Esophagus mucosa (tissue), 1 donor: Measurements from ENCODE around the gene WFDC6. TPM values are rescaled to one million over a fixed set of nuclear protein-coding genes. Genes with fewer than 3 reads are reported as not detected.
"Not testable (repeated sequence)": the region's sequence is repeated elsewhere in the genome, so short reads cannot be mapped to it uniquely, and the experiment has no call there.

Source experiments
- ATAC-seq: fragments of 200-7000 bp; cut with Tn5 transposase; one replicate; pipeline ENCODE4 v1.9.1; 2020
- total RNA-seq: library from RNA; stranded (reverse); gene quantifications from one replicate; pipeline ENCODE4 v1.2.4, GENCODE V29; 2023
- donor health status: DM: yes; HTN: yes; CAD: no.

Gene WFDC6
- total RNA-seq = not detected

DNA sequence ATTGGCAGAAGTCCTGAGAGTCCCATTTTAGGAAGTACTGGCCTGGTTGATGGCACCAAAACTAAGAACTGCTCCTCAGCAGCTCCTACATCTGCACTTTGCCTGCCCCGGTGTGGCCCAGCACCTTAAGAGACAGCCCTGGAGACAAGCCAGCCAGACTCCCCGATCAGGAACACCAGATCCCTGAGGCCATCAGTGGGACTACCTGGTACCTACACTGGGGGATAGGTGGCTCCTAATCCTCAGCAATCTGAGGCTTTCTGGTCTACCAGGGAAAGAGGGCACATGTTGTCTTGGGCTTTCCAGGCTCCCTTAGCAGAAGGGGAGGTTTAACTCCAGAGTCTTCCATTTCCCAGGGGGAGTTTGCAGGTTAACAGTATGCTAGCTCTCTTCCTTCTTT is at the start of gene WFDC6:
TSS of gene WFDC6 (minus strand) at position 101 of the 400 bp plus-strand sequence. CDS start at position 26, 75 bp downstream.
- no peak for ATAC-seq

DNA sequence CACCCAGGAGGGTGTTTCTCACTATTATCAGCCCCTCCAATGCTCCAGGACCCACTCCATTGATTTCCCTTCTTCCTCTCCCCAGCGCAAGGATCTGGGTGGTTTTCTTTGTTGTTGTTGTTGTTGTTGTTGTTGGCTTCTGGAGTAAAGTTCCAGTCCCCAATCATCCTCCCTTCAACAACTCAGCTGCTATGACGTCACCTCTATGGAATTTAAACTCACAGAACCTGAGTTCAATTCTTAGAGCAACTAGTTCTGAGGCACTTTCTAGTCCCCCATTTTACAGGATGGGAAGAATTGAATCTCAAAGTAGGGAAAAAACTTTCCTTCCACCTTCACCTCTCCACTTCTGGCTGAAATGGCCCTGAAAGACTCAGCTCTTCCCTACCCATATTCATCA is 49.5 kb upstream of the WFDC6 start:
- ATAC-seq = no peak

DNA sequence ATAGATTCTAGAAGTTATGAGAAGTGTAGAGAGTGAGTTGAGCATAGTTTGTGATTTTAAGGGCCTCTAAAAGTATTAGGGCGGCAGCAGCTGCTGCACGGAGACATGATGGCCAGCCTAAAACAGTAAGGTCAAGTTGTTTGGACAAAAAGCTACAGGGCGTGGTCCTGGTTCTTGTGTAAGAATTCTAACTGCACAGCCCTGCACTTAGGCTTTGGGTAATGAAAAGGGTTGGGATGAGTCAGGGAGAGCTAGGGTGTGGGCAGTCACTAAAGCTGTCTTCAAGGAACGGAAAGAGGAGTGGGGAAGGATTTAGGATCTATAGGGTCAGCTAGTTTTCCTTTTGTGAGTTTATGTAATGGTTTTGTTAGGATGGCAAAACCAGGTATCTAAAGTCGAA is 46.7 kb upstream of the WFDC6 start:
- ATAC-seq = not testable (repeated sequence)

GRCh38 chr20:45584294-45584693 is 45.0 kb upstream of the WFDC6 start:
- ATAC-seq = not testable (repeated sequence)

- no peak for ATAC-seq
These were observed 44.2 kb upstream of the WFDC6 start for GRCh38 chr20:45583502-45583901.

DNA sequence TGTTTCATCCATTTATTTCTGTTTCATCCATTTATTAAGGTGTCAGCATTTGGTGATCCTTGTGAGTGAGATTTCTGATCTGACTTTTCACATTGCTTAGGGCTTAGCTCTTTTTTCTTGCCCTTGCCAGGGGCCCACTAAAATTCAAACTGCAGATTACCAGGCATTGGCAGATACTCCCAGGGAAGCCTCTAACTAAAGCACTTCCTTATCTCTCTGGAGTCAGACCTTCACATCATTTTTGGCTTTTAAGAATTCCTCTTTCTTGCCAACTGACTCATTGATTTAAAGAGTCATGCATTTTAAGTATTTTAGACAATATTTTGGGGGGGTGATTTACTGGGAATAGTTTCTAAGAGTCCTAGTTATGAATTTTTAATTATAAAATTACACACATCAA is 42.4 kb upstream of the WFDC6 start:
- ATAC-seq = no peak

- no peak for ATAC-seq
These were observed 39.9 kb upstream of the WFDC6 start, which contains the start of gene WFDC8 for GRCh38 chr20:45579184-45579583. Gene WFDC8, minus strand, starts transcription at chr20:45579284. Its CDS starts 37 bp downstream, at chr20:45579247.

GRCh38 chr20:45578231-45578630 is 38.9 kb upstream of the WFDC6 start:
- no peak for ATAC-seq

DNA sequence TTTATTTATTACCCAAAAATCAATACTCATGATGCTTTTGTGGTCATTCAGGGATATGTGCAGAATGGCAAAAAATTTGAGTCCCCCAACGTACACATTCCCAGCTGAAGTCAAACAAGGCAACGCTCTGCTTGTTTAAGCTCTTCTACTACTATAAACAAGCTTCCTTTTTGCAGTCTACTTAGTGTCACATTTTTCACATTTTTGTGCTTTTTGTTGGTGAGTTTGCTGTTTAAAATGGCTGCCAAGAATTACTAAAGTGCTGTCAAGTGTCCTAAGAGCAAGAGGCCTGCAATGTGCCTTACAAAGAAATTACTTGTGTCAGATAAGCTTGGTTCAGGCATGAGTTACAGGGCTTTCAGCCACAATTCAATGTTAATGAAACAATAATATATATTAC is 37.7 kb upstream of the WFDC6 start:
- ATAC-seq = no peak

DNA sequence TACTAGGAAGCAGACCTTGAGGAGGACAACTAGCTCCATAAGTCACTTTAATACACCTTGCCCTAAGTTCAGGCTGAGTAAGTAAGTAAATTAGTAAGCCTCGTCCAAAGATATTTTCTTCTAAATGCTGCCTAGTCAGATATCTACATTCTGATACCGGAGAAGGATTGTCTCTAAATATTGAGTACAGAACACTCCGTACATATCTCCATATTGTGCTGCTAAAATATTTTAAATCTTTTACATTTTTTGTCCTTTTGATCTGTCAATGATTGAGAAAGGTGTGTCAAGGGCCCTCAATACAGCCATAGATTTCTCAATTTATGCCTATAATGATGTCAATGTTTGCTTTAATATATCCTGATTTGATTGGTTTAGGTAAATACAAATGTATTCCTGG is 36.6 kb upstream of the WFDC6 start:
- ATAC-seq = no peak

- not testable (repeated sequence) for ATAC-seq
These were observed 30.4 kb upstream of the WFDC6 start for GRCh38 chr20:45569650-45570049.

DNA sequence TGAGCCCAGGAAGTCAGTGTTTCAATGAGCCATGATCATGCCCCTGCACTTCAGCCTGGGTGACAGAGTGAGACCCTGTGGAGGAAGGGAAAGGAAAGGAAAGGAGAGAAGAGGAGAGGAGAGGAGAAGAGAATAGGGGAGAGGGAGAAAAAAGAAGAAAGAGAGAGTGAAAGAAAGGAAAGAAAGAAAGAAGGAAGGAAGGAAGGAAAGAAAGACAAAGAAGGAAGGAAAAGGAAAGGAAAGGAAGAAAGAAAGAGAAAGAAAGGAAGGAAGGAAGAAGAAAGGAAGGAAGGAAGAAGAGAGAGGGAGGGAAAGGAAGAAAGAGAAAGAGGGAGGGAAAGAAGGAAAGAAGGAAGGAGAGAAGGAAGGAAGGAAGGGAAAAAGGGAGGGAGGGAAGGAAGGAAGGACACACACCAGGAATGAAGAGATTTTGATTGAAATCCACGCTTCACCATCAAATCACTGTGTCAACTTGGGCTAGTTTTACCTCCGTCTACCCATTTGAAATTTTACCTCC is 25.5 kb upstream of the WFDC6 start:
- ATAC-seq = no peak

DNA sequence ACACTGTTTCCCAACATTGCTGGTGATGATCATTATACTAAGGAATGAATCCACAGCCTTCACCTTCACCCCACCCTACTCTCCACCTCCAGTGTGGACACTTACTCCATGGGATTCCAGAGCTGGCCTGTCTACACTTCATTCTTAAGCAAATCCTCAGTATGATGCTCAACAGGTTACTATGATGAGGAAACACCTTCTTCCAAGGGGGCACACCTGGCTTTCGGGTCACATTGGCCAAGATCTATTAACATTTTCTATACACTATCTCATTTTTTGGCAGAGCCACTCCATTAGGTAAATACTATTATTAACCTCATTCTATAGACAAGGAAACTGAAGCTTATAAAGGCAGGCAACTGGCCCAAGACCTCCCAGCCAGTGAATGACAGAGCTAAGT is 15.9 kb upstream of the WFDC6 start:
- no peak for ATAC-seq

- no peak for ATAC-seq
These were observed 13.2 kb upstream of the WFDC6 start for GRCh38 chr20:45552456-45552855.

DNA sequence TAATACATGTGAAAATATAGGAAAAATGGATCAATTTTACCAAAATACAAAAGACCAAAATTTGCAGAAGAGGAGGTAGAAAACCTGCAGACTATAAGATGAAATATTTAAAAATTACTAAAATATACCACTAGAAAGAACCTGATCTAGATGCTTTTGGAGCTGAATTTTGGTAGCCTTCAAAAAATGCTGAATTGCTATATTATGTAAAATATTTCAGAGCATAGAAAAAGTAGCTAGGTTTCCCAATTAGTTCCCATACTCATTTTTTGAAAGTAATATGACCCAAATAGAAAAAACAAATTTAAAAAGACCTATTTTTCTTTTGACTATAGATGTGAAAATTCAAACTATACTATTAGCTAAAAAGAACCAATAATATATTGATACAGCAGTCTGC is 11.5 kb upstream of the WFDC6 start:
- ATAC-seq = no peak

- ATAC-seq = no peak
These were observed 9.1 kb upstream of the WFDC6 start for GRCh38 chr20:45548410-45548809.

DNA sequence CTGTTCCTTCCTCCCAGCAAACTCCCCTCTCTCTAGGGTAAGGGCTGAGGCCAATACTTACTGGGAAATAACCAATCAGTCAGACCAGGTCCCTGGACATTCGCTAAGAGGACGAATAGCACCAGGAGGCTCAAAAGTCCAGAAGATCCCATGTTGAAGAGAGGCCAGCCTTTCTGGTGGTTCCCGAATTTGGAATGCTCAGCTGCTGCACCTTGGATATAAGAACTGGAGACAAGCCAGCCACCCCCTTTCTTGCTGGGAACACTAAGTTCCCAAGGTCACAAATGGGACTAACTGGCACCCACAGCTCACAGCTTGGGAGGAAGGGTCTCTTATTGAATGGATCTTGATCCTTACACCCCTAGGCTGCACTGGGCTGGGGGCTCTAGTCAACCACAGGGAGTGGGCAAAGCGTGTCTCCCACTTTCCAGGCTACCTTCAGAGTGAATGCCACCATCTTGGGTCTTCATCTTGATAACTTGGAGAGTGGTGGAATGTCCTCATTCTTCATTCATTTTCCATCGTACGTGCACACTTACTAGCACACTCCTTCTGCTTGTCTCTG is 8.0 kb upstream of the WFDC6 start, which contains the start of gene EPPIN:
TSS of gene EPPIN (minus strand) at position 196 of the 565 bp plus-strand sequence. CDS start at position 152, 44 bp downstream.
- no peak for ATAC-seq

GRCh38 chr20:45545754-45546453 is 6.6 kb upstream of the WFDC6 start:
- peak; percentile 37 for ATAC-seq

DNA sequence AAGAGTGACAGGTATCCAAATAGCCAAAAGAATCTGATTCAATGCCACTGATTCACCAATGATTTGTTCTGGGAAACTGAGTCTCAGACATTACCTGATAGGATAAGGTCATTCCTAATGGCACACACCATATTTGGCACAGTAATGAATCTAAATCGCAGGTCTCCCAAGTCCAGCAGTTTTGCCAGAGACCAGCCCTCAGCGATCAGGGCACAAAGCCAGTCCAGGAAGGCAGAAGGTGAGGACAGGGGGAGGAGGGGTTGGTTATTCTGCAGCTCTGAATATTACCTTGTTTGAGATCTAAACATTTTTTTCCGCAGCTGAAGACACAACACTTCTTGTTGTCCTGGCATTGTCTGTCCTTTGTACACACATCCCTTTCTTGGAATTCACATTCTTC is 6.1 kb upstream of the WFDC6 start:
- no peak for ATAC-seq

DNA sequence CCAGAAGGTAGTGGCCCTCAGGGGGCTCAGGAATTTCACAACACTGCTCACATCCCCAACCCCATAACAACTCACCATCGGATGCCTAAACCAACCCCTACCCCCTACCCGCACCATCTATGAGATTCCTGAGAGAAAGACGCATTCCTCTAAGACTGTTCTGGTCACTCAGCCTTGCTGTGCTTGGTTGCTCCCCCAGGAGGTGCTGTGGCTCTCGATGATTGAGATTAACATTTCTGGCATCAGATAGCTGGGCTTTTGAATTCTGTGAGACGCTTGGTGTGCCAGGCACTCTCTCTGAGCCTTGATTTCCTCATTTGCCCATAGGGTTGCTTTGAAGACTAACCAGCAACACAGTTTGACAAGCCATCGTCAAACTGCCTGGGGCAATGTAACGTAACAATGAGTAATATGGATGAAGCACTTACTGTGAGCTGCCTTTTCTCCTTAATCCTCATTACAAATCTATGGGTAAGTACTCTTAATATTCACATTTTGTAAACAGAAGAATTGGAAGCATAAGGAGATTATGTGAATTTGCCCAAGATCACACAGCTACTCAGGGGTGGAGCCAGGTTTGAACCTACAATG is 978 bp downstream of the WFDC6 start:
- peak; percentile 93 for ATAC-seq

DNA sequence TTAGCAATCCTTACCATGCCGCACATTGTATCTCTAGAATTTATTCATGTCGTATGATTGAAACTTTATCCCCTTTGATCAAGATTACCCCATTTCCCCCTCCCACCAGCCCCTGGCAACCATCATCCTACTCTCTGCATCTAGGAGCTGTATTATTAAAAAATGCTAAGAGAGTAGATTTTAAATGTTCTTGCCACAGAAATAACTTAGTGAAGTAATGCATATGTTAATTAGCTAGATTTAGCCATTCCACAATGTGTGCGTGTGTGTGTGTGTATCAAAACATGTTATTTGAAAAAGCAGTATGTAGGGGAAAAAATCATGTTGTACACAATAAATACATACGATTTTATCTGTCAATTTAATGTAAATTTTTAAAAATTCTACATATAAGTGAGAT is 12.0 kb downstream of the WFDC6 start:
- no peak for ATAC-seq

- ATAC-seq = no peak
These were observed 15.5 kb downstream of the WFDC6 start for GRCh38 chr20:45523821-45524220.

GRCh38 chr20:45518282-45518681 is 21.0 kb downstream of the WFDC6 start:
- ATAC-seq = peak; percentile 91
